Natural killer cell (primary cell): ENCODE data around the gene MPZL2. TPM values are rescaled to one million over a fixed set of nuclear protein-coding genes. Genes with fewer than 3 reads are reported as not detected.

ENCODE experiments used
- ATAC-seq, 3 donors: fragments of 150-1000 bp in 2 of 3; fragments of 200-7000 bp in 1 of 3; cut with Tn5 transposase; 1 replicate in 1 of 3; 2 replicates in 2 of 3; pipeline ENCODE4 v1.10.0; 2021; ENCODE audit warnings: mild to moderate bottlenecking in 2 of 3, moderate library complexity in 2 of 3
- DNase-seq, 2 donors: peaks; one replicate each; pipeline versions ENCODE4 v3.0.0 to v3.0.0-alpha.2; 2013 to 2021; ENCODE audit warnings: mixed read lengths in 1 of 2
- H3K27ac ChIP-seq: one replicate; pipeline ENCODE4 v1.5.1; 2013; ENCODE audit warnings: mild to moderate bottlenecking, low read length
- H3K27me3 ChIP-seq: one replicate; pipeline ENCODE4 v1.6.1; 2013; ENCODE audit warnings: low read length; ENCODE audit not compliant: control insufficient read depth, insufficient read depth
- H3K36me3 ChIP-seq: one replicate; pipeline ENCODE4 v1.6.1; 2013; ENCODE audit warnings: low read length; ENCODE audit not compliant: control insufficient read depth, insufficient read depth
- H3K4me1 ChIP-seq: one replicate; pipeline ENCODE4 v1.6.1; 2013; ENCODE audit warnings: low read length; ENCODE audit not compliant: control insufficient read depth, insufficient read depth
- H3K4me3 ChIP-seq: one replicate; pipeline ENCODE4 v1.5.1; 2013; ENCODE audit warnings: low read length
- H3K9me3 ChIP-seq: one replicate; pipeline ENCODE4 v1.6.1; 2013; ENCODE audit warnings: low read length; ENCODE audit not compliant: control insufficient read depth, insufficient read depth
- H3K27ac Mint-ChIP-seq, 2 donors: one replicate each; pipeline ENCODE4 v1.8.0; 2022; ENCODE audit warnings: mild to moderate bottlenecking in 2 of 2, mixed read lengths in 2 of 2, moderate library complexity in 1 of 2
- H3K27me3 Mint-ChIP-seq, 2 donors: one replicate each; pipeline ENCODE4 v1.8.0; 2022; ENCODE audit warnings: low read depth in 2 of 2, mixed read lengths in 2 of 2
- H3K36me3 Mint-ChIP-seq: one replicate; pipeline ENCODE4 v1.8.0; 2022; ENCODE audit warnings: mixed read lengths
- H3K4me1 Mint-ChIP-seq, 2 donors: one replicate each; pipeline ENCODE4 v1.8.0; 2022; ENCODE audit warnings: mixed read lengths in 2 of 2
- H3K4me3 Mint-ChIP-seq: one replicate; pipeline ENCODE4 v1.8.0; 2022; ENCODE audit warnings: mild to moderate bottlenecking, moderate library complexity, mixed read lengths
- H3K9me3 Mint-ChIP-seq, 2 donors: one replicate each; pipeline ENCODE4 v1.8.0; 2022; ENCODE audit warnings: mixed read lengths in 2 of 2
- WGBS: methylation state at CpG from one replicate; pipeline ENCODE4 v1.1.7; 2013; ENCODE audit warnings: missing lambda C conversion rate; ENCODE audit not compliant: insufficient coverage; 5-methylcytosine and 5-hydroxymethylcytosine counted together
- intact Hi-C: fragments of 100-400 bp; cut with micrococcal nuclease; formaldehyde crosslinking; loops from one replicate; pipeline ENCODE4 v1.14.2; 2022
- total RNA-seq, 4 donors: library from RNA; stranded (reverse); fragments of 120-200 nt in 1 of 4; gene quantifications; one replicate each; pipeline versions ENCODE4 v1.2.3 to v1.2.4, GENCODE V29; 2013 to 2022
- TF ChIP-seq, protein P1 (sequence below): fragments of 200-600 bp; IDR thresholded peaks from one replicate; pipeline ENCODE4 v1.8.0; 2022; ENCODE audit warnings: antibody characterized with exemption

The MPZL2 gene
- total RNA-seq, 3 donors from 2014 or later (not counting 1 experiment from before 2014, with no cell fraction given): 0.49 to 0.58 TPM; not detected in 1

DNA sequence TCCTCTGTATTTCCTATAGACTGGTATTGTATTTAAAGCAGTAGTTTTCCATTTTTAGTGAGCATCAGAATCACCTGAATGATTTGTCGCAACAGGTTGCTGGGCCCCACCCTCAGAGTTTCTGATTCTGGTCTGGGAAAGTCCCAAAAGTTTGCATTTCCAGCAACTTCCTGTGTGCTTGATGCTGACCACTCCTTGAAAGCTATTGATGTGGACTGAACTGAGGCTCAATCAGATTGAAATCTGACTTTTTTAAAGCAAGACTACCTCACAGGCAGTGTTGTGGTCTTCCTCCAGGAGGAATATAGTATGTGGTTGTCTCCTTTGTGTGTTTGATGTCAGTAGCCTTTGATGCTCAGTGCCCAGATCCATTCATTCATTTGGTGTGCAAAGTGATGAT lies 17.2 kb upstream of the MPZL2 start:
- Histone ChIP-seq H3K36me3 (no peaks in the 10 kb centered on the region), H3K4me1 (peaks cover 6% of the 10 kb centered on the region), H3K9me3 (no peaks in the 10 kb centered on the region), H3K4me3 (no peak overlapping the region), H3K27ac (no peak overlapping the region), H3K27me3 (no peaks in the 10 kb centered on the region)
- intact Hi-C loops: no loop called here
- DNase-seq (peak in 1 of 2 donors; percentile 47), ATAC-seq (peak in 2 of 3 donors; percentile 47 to 48)
- 39% methylated on average over 1 of the region's 1 CpG for WGBS
- TF ChIP-seq, protein P1, sequence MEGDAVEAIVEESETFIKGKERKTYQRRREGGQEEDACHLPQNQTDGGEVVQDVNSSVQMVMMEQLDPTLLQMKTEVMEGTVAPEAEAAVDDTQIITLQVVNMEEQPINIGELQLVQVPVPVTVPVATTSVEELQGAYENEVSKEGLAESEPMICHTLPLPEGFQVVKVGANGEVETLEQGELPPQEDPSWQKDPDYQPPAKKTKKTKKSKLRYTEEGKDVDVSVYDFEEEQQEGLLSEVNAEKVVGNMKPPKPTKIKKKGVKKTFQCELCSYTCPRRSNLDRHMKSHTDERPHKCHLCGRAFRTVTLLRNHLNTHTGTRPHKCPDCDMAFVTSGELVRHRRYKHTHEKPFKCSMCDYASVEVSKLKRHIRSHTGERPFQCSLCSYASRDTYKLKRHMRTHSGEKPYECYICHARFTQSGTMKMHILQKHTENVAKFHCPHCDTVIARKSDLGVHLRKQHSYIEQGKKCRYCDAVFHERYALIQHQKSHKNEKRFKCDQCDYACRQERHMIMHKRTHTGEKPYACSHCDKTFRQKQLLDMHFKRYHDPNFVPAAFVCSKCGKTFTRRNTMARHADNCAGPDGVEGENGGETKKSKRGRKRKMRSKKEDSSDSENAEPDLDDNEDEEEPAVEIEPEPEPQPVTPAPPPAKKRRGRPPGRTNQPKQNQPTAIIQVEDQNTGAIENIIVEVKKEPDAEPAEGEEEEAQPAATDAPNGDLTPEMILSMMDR: no peak
- Mint-ChIP-seq H3K27ac (peak overlapping the region in 1 of 2 donors; percentile 29), H3K36me3 (no peaks in the 10 kb centered on the region), H3K4me1 (peaks cover 0 to 5% of the 10 kb centered on the region in 2 donors), H3K4me3 (no peak overlapping the region), H3K9me3 (no peaks in the 10 kb centered on the region), H3K27me3 (peaks cover 0 to 26% of the 10 kb centered on the region in 2 donors)

DNA sequence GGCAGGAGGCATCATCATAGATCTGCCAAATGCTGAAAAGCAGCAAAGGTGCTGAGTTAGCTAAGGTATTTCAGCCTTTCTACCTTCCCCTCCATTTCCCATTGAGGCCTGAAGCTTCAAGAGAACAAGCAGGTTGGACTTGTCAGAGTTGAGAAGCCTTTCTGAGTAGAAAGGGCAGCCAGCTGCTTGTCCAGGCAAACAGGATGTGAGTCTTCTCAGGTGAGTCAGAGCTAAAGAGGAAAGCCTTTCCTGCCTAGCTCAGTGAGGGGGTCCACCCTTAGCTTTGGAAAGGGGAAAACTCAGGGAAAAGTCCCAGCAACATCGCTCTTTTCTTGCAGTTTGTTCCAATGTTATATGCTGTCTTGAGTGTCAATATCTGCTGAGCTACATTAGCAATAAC lies 13.2 kb upstream of the MPZL2 start:
- intact Hi-C loops: no loop called here
- no peaks in the 10 kb centered on the region for H3K9me3 Mint-ChIP-seq
- H3K4me3 Mint-ChIP-seq: no peak overlapping the region
- no peaks in the 10 kb centered on the region for H3K36me3 Mint-ChIP-seq
- H3K27me3 Mint-ChIP-seq: peaks cover 13 to 24% of the 10 kb centered on the region in 2 donors
- H3K9me3 ChIP-seq: no peaks in the 10 kb centered on the region
- WGBS: 95% methylated on average over 1 of the region's 1 CpG
- no peak overlapping the region for H3K27ac Mint-ChIP-seq
- TF ChIP-seq, protein P1: no peak
- no peak overlapping the region for H3K4me3 ChIP-seq
- peaks cover 0 to 5% of the 10 kb centered on the region in 2 donors for H3K4me1 Mint-ChIP-seq
- no peaks in the 10 kb centered on the region for H3K27me3 ChIP-seq
- ATAC-seq: no peak
- DNase-seq: no peak
- H3K4me1 ChIP-seq: peaks cover 6% of the 10 kb centered on the region
- no peak overlapping the region for H3K27ac ChIP-seq
- no peaks in the 10 kb centered on the region for H3K36me3 ChIP-seq

DNA sequence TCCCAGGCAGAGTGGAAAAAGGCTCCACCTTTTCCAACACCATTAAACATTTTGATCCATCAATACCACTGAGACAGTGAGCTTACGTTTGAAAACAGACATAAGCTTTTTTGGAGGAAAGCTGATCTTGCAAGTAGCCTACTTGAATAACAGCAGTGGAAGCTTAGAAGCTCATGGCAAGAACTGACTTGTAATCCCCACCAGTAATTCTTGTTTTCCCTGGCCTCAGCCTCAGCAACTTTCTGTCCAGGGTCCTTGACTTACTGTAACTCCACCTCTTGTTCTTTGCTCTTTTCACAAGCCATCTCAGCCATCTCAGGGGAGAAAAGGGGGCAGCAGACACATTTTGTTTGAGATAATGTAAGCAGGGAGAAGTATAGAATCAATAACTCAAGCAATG lies 12.3 kb upstream of the MPZL2 start:
- H3K9me3 ChIP-seq: no peaks in the 10 kb centered on the region
- Mint-ChIP-seq H3K27ac (no peak overlapping the region), H3K9me3 (no peaks in the 10 kb centered on the region), H3K27me3 (peaks cover 16 to 20% of the 10 kb centered on the region in 2 donors), H3K4me1 (peaks cover 0 to 3% of the 10 kb centered on the region in 2 donors), H3K36me3 (no peaks in the 10 kb centered on the region), H3K4me3 (no peak overlapping the region)
- intact Hi-C loops: no loop called here
- TF ChIP-seq, protein P1: no peak
- no peaks in the 10 kb centered on the region for H3K36me3 ChIP-seq
- no peak overlapping the region for H3K4me3 ChIP-seq
- peaks cover 3% of the 10 kb centered on the region for H3K4me1 ChIP-seq
- H3K27me3 ChIP-seq: no peaks in the 10 kb centered on the region
- WGBS: 95% methylated on average over 1 of the region's 1 CpG
- DNase-seq: no peak
- ATAC-seq: no peak
- H3K27ac ChIP-seq: no peak overlapping the region

DNA sequence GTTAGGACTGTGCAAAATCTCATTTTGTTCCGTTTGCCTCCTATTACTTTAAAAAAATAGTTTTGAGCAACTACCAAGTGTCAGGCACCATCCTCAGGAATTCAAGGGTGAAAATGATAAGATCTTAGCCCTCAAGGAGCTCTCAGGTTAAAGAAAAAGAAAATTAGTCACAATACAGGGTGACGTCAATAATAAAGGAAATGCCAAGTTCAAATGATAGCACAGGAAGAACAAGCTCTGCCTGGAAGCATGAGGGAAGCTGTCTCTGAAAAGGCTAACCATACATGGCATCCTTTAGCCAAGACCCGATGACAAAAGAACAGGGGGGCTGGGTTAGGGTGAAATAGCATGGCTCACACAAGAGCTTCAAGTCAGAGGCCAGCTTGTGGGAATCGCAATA lies 11.1 kb upstream of the MPZL2 start:
- 85% methylated on average over 4 of the region's 4 CpGs for WGBS
- Histone ChIP-seq H3K27ac (no peak overlapping the region), H3K4me3 (no peak overlapping the region), H3K36me3 (no peaks in the 10 kb centered on the region), H3K4me1 (no peaks in the 10 kb centered on the region), H3K9me3 (no peaks in the 10 kb centered on the region), H3K27me3 (no peaks in the 10 kb centered on the region)
- Mint-ChIP-seq H3K4me3 (no peak overlapping the region), H3K4me1 (no peaks in the 10 kb centered on the region), H3K27ac (no peak overlapping the region), H3K9me3 (no peaks in the 10 kb centered on the region), H3K27me3 (peaks cover 16 to 20% of the 10 kb centered on the region in 2 donors), H3K36me3 (no peaks in the 10 kb centered on the region)
- TF ChIP-seq, protein P1: no peak
- no peak for DNase-seq
- intact Hi-C loops: no loop called here
- ATAC-seq: no peak
